D341Med (cell line): Measurements from ENCODE around the gene FOXN3.

Experiments used
- DNase-seq: peaks from one replicate; pipeline ENCODE4 v3.0.0; 2012; ENCODE audit warnings: low spot score

The FOXN3 gene

GRCh38 chr14:89359477-89360222, 57.4 kb downstream of the FOXN3 start:
- DNase-seq = no peak

- DNase-seq = no peak
Observed at GRCh38 chr14:89357655-89358297, 59.3 kb downstream of the FOXN3 start.

- no peak for DNase-seq
Observed at GRCh38 chr14:89356927-89357326, 60.1 kb downstream of the FOXN3 start.

- DNase-seq = no peak
Observed at GRCh38 chr14:89356496-89356895, 60.5 kb downstream of the FOXN3 start.

GRCh38 chr14:89353766-89354113, 63.3 kb downstream of the FOXN3 start:
- no peak for DNase-seq

- no peak for DNase-seq
Observed at GRCh38 chr14:89352976-89353765, 63.9 kb downstream of the FOXN3 start.

GRCh38 chr14:89351516-89352404, 65.3 kb downstream of the FOXN3 start:
- DNase-seq = no peak

GRCh38 chr14:89351221-89351515, 65.9 kb downstream of the FOXN3 start:
- DNase-seq = no peak

- no peak for DNase-seq
Observed at GRCh38 chr14:89350152-89350551, 66.9 kb downstream of the FOXN3 start.

- peak; percentile 52 for DNase-seq
Observed at GRCh38 chr14:89349171-89350008, 67.6 kb downstream of the FOXN3 start.

GRCh38 chr14:89348722-89349121, 68.3 kb downstream of the FOXN3 start:
- DNase-seq = no peak

- DNase-seq = no peak
Observed at GRCh38 chr14:89347885-89348284, 69.1 kb downstream of the FOXN3 start.

- no peak for DNase-seq
Observed at GRCh38 chr14:89344920-89345254, 72.1 kb downstream of the FOXN3 start.

GRCh38 chr14:89343356-89343755, 73.7 kb downstream of the FOXN3 start:
- DNase-seq = no peak

GRCh38 chr14:89342049-89342448, 75.0 kb downstream of the FOXN3 start:
- no peak for DNase-seq

GRCh38 chr14:89340200-89341181, 76.5 kb downstream of the FOXN3 start:
- DNase-seq = no peak

GRCh38 chr14:89339579-89339978, 77.5 kb downstream of the FOXN3 start:
- DNase-seq = no peak

- no peak for DNase-seq
Observed at GRCh38 chr14:89339158-89339557, 77.9 kb downstream of the FOXN3 start.

- DNase-seq = no peak
Observed at GRCh38 chr14:89336338-89336737, 80.7 kb downstream of the FOXN3 start.

GRCh38 chr14:89332031-89332430, 85.0 kb downstream of the FOXN3 start:
- DNase-seq = no peak
